Neural progenitor cell (in vitro differentiated cells): ENCODE data around the gene AFF3.

ENCODE experiments used
- CTCF ChIP-seq: fragments of 200-600 bp; sonication (generic); IDR thresholded peaks from 2 replicates; pipeline ENCODE4 v1.5.1; 2017; ENCODE audit warnings: antibody characterized with exemption, mild to moderate bottlenecking
- EZH2 ChIP-seq: fragments of 200-600 bp; sonication (generic); IDR thresholded peaks from 2 replicates; pipeline ENCODE4 v1.6.1; 2017; ENCODE audit warnings: antibody characterized with exemption, mild to moderate bottlenecking, moderate library complexity
- EZH2phosphoT487 ChIP-seq: fragments of 200-600 bp; sonication (generic); IDR thresholded peaks from 2 replicates; pipeline ENCODE4 v1.6.1; 2017; ENCODE audit warnings: antibody characterized with exemption

GRCh38 chr2:99898336-99899048 is 243.9 kb downstream of the AFF3 start:
- TF ChIP-seq CTCF (no peak), EZH2phosphoT487 (no peak), EZH2 (no peak)
